ENCODE data around the gene B3GAT1.

The B3GAT1 gene

DNA sequence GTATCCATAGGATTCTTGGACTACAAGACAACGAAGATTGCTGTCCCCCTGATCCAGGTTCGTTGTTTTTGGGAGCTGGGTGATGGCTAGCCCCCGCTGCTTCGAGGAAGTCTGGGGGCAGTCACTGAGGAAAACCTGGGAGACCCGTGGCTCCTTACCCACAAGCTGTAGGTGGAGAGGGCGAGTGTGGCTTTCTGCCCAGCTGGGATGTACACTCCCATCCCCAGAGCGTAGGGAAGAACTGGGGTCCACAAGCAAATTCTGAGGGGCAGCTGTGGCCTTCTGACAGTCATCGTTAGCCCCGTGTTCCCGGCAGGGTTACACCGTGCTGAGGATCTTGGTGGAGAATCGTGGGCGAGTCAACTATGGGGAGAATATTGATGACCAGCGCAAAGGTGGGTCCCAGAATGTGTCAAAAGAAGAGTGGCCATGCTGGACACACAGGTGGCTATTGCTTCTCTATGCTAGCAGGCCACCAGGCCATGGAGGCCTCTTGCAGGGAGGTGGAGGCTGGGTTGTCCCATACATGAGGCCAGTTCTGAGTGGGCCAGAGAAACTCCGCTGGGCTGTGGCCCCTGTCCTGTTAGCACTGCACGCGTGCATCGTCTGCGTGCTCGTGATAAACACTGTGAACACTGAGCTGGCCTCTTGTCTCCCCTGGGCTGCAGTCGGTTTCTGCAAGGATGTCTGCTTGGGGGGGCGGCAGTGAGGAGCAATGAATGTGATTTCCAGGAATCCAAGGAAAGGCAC is 40.4 kb downstream of the B3GAT1 start:
- Histone ChIP-seq H3K27me3 (ENCODE audit: insufficient read depth, poor library complexity, severe bottlenecking) (no peaks in the 10 kb centered on the region), H3K27ac (replicated peaks) (no peak overlapping the region), H3K4me3 (replicated peaks; ENCODE audit: insufficient read depth, low read length) (no peak overlapping the region)
- no peak for DNase-seq (ENCODE audit: low read depth in 1 of 2, low spot score in 1 of 2)
- TF ChIP-seq, protein P1, sequence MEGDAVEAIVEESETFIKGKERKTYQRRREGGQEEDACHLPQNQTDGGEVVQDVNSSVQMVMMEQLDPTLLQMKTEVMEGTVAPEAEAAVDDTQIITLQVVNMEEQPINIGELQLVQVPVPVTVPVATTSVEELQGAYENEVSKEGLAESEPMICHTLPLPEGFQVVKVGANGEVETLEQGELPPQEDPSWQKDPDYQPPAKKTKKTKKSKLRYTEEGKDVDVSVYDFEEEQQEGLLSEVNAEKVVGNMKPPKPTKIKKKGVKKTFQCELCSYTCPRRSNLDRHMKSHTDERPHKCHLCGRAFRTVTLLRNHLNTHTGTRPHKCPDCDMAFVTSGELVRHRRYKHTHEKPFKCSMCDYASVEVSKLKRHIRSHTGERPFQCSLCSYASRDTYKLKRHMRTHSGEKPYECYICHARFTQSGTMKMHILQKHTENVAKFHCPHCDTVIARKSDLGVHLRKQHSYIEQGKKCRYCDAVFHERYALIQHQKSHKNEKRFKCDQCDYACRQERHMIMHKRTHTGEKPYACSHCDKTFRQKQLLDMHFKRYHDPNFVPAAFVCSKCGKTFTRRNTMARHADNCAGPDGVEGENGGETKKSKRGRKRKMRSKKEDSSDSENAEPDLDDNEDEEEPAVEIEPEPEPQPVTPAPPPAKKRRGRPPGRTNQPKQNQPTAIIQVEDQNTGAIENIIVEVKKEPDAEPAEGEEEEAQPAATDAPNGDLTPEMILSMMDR (IDR thresholded peaks at IDR 0.05; ENCODE audit: insufficient read depth, low read length) = no peak
- TF ChIP-seq GABPA (IDR thresholded peaks at IDR 0.05; ENCODE audit: low read depth) (no peak), SPI1 (IDR thresholded peaks at IDR 0.05; ENCODE audit: borderline replicate concordance, low read depth) (no peak), REST (IDR thresholded peaks at IDR 0.05; ENCODE audit: insufficient replicate concordance, low read depth) (no peak), POLR2AphosphoS5 (IDR thresholded peaks at IDR 0.05; ENCODE audit: low read depth) (no peak)

DNA sequence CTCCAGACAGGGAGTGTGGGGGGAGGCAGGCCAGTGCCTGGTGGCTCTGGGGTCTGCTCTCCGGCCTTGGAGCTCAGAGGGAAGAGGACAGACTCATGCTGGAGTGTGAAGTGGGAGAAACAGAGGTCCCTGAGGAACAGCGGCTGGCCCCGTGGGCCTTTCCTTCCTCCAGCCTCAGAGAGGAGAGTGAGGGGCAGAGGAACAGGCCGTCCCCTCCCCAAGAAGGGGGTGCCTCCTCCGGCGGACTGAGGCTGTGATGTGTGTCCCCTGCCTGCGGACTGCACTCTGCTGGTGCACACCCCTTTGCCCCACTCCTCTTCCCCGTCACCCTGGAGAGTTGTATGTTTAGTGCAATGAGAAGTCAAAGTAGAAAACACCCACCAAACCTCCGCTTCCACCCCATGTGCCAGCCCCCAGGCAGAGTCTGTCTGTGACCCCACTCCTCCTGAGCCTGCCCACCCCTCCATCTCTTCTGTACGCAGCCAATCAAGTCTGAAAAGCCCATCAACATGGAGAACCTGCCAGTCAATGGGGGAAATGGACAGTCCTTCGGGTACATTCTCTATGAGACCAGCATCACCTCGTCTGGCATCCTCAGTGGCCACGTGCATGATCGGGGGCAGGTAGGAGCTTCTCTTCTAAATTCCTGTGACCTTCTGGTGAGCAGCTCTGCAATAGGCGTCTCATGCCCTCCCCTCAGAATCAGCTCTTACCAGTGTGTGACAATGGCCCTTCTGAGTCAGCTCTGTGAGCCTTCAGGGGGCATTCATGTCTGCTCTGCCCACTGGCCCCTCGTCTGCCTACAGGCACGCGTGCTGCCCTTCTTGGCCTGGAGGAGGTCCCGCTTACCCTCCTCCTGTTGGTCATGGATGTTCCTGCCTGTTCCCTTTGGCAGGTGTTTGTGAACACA is 41.3 kb downstream of the B3GAT1 start:
- TF ChIP-seq, protein P1 (IDR thresholded peaks at IDR 0.05; ENCODE audit: insufficient read depth, low read length) = no peak
- Histone ChIP-seq H3K27ac (replicated peaks) (no peak overlapping the region), H3K27me3 (ENCODE audit: insufficient read depth, poor library complexity, severe bottlenecking) (no peaks in the 10 kb centered on the region), H3K4me3 (replicated peaks; ENCODE audit: insufficient read depth, low read length) (no peak overlapping the region)
- no peak for DNase-seq (ENCODE audit: low read depth in 1 of 2, low spot score in 1 of 2)

GRCh38 chr11:134369656-134370525 is 42.2 kb downstream of the B3GAT1 start:
- no peak overlapping the region for H3K27ac ChIP-seq (replicated peaks)
- no peak for DNase-seq (ENCODE audit: low read depth in 1 of 2, low spot score in 1 of 2)
- no peak for TF ChIP-seq SPI1 (IDR thresholded peaks at IDR 0.05; ENCODE audit: borderline replicate concordance, low read depth)
- no peak for TF ChIP-seq GABPA (IDR thresholded peaks at IDR 0.05; ENCODE audit: low read depth)
- TF ChIP-seq POLR2AphosphoS5 (IDR thresholded peaks at IDR 0.05; ENCODE audit: low read depth) = no peak
- TF ChIP-seq, protein P1 (IDR thresholded peaks at IDR 0.05; ENCODE audit: insufficient read depth, low read length) = no peak
- TF ChIP-seq REST (IDR thresholded peaks at IDR 0.05; ENCODE audit: insufficient replicate concordance, low read depth) = no peak

More at GRCh38 chr11:134369656-134370525, 42.2 kb downstream of the B3GAT1 start:
- Histone ChIP-seq H3K27me3 (ENCODE audit: insufficient read depth, poor library complexity, severe bottlenecking) (no peaks in the 10 kb centered on the region), H3K4me3 (replicated peaks; ENCODE audit: insufficient read depth, low read length) (no peak overlapping the region)

Measured in HL-60 (cell line).